Hepatocyte (in vitro differentiated cells): Measurements from ENCODE around the gene STS.

Source experiments
- CTCF ChIP-seq: fragments of 200-600 bp; sonication (generic); IDR thresholded peaks from 2 replicates; pipeline ENCODE4 v1.5.1; 2016; ENCODE audit warnings: antibody characterized with exemption, mild to moderate bottlenecking; ENCODE audit not compliant: poor library complexity
- EZH2 ChIP-seq: fragments of 200-600 bp; sonication (generic); IDR thresholded peaks from 2 replicates; pipeline ENCODE4 v1.6.1; 2016; ENCODE audit warnings: antibody characterized with exemption, mild to moderate bottlenecking, borderline replicate concordance

GRCh38 chrX:7179446-7179845 is 31.9 kb downstream of the STS start:
- no peak for TF ChIP-seq CTCF
- no peak for TF ChIP-seq EZH2
